ENCODE results near the gene EML6.
A peak's percentile ranks its signal among the peaks of the same experiment; 100 is the strongest.
"Not testable (repeated sequence)": the region's sequence is repeated elsewhere in the genome, so short reads cannot be mapped to it uniquely, and the experiment has no call there.

The EML6 gene

GRCh38 chr2:54723131-54723995, at the start of gene EML6:
EML6 (plus strand) TSS chr2:54723662; CDS start chr2:54725062, 1,400 bp downstream.
- DNase-seq (ENCODE audit: low read depth): peak; percentile 97

GRCh38 chr2:54675281-54675680, 48.2 kb upstream of the EML6 start:
- DNase-seq (ENCODE audit: low read depth): no peak

- DNase-seq (ENCODE audit: low read depth): no peak
These were observed 47.7 kb upstream of the EML6 start for GRCh38 chr2:54675738-54676137.

- DNase-seq (ENCODE audit: low read depth): no peak
These were observed 46.8 kb upstream of the EML6 start for GRCh38 chr2:54676656-54677055.

GRCh38 chr2:54677476-54678265, 45.8 kb upstream of the EML6 start:
- no peak for DNase-seq (ENCODE audit: low read depth)

GRCh38 chr2:54678719-54679118, 44.7 kb upstream of the EML6 start:
- no peak for DNase-seq (ENCODE audit: low read depth)

GRCh38 chr2:54680397-54681041, 42.9 kb upstream of the EML6 start:
- peak; percentile 18 for DNase-seq (ENCODE audit: low read depth)

- no peak for DNase-seq (ENCODE audit: low read depth)
These were observed 42.0 kb upstream of the EML6 start for GRCh38 chr2:54681416-54681815.

- DNase-seq (ENCODE audit: low read depth): no peak
These were observed 39.9 kb upstream of the EML6 start for GRCh38 chr2:54683596-54683995.

GRCh38 chr2:54685263-54685775, 38.1 kb upstream of the EML6 start:
- DNase-seq (ENCODE audit: low read depth): no peak

- no peak for DNase-seq (ENCODE audit: low read depth)
These were observed 35.8 kb upstream of the EML6 start for GRCh38 chr2:54687595-54688152.

- DNase-seq (ENCODE audit: low read depth): no peak
These were observed 31.9 kb upstream of the EML6 start for GRCh38 chr2:54691445-54692135.

- no peak for DNase-seq (ENCODE audit: low read depth)
These were observed 30.9 kb upstream of the EML6 start for GRCh38 chr2:54692556-54692955.

GRCh38 chr2:54695378-54695777, 28.1 kb upstream of the EML6 start:
- DNase-seq (ENCODE audit: low read depth): no peak

- DNase-seq (ENCODE audit: low read depth): no peak
These were observed 25.5 kb upstream of the EML6 start for GRCh38 chr2:54697934-54698333.

- DNase-seq (ENCODE audit: low read depth): not testable (repeated sequence)
These were observed 24.5 kb upstream of the EML6 start for GRCh38 chr2:54698926-54699325.

- DNase-seq (ENCODE audit: low read depth): no peak
These were observed 23.8 kb upstream of the EML6 start for GRCh38 chr2:54699665-54700064.

GRCh38 chr2:54701029-54701428, 22.4 kb upstream of the EML6 start:
- DNase-seq (ENCODE audit: low read depth): no peak

GRCh38 chr2:54704238-54704637, 19.2 kb upstream of the EML6 start:
- no peak for DNase-seq (ENCODE audit: low read depth)

GRCh38 chr2:54704688-54705605, 18.5 kb upstream of the EML6 start:
- no peak for DNase-seq (ENCODE audit: low read depth)
